ENCODE results near the gene AOPEP. TPM values are rescaled to one million over a fixed set of nuclear protein-coding genes. Genes with fewer than 3 reads are reported as not detected.
A peak's percentile ranks its signal among the peaks of the same experiment; 100 is the strongest.

The AOPEP gene
- total and polyA plus RNA-seq, 9 of the 15 experiments (the other 6 are each of a cell fraction or from before 2014, with no cell fraction given) = 4.5 to 19.3 (median 13.5) TPM

- Histone ChIP-seq H4K20me1 (replicated peaks; ENCODE audit: control insufficient read depth, insufficient read depth, low read length) (no peaks in the 10 kb centered on the region), H3K27ac (ENCODE audit: extremely low read depth, low read depth, low read length) (no peak overlapping the region), H3K4me2 (ENCODE audit: insufficient read depth, low read length) (no peak overlapping the region), H3K4me3 (no peak overlapping the region), H3K9ac (ENCODE audit: insufficient read depth in 1 of 2, low read depth in 2 of 2, low read length in 2 of 2) (no peak overlapping the region), H3K79me2 (ENCODE audit: control insufficient read depth, insufficient read depth, low read length) (no peaks in the 10 kb centered on the region), H3K27me3 (ENCODE audit: control insufficient read depth in 2 of 2, insufficient read depth in 2 of 2, low read length in 2 of 2) (no peaks in the 10 kb centered on the region), H3K9me3 (replicated peaks; ENCODE audit: control insufficient read depth, insufficient read depth, low read depth, low read length) (no peaks in the 10 kb centered on the region), H3K4me1 (replicated peaks in 1 of 2; ENCODE audit: control insufficient read depth in 2 of 2, insufficient read depth in 2 of 2, low read length in 2 of 2) (no peaks in the 10 kb centered on the region; a peak in 2 of 5 replicates), H3K9me1 (ENCODE audit: control insufficient read depth, insufficient read depth, low read length) (no peaks in the 10 kb centered on the region), H3K36me3 (ENCODE audit: control insufficient read depth, insufficient read depth, low read length) (peaks cover 3% of the 10 kb centered on the region; the same call in 1 of the 3 replicates), H2AFZ (ENCODE audit: low read depth, low read length) (no peak overlapping the region)
- FAIRE-seq (no peak), ATAC-seq (no peak), DNase-seq (ENCODE audit: extremely low read depth in 1 of 4, low spot score in 3 of 4) (no peak)
- in situ Hi-C loops (cut with MboI) (no loop called here), intact Hi-C loops (cut with micrococcal nuclease) (no loop called here)
- POLR2A ChIA-PET = no interaction called here
- CTCF ChIA-PET (ENCODE audit: low intra/inter-chr PET ratio) = no interaction called here
- no peak for TF ChIP-seq ZNF174 (CRISPR knock-in tag; IDR thresholded peaks at IDR 0.05)
- no peak for TF ChIP-seq BRD4 (IDR thresholded peaks at IDR 0.05)
- no peak for TF ChIP-seq ID3 (CRISPR knock-in tag; IDR thresholded peaks at IDR 0.05)
- no peak for TF ChIP-seq ID3 (tag; IDR thresholded peaks at IDR 0.05)
- TF ChIP-seq CEBPB (tag; IDR thresholded peaks at IDR 0.05) = peak; percentile 90
- no peak for TF ChIP-seq PURB (CRISPR knock-in tag; IDR thresholded peaks at IDR 0.05; ENCODE audit: low read depth)
- TF ChIP-seq FUS (optimal IDR thresholded peaks at IDR 0.05; ENCODE audit: low read depth, low read length) = no peak
- no peak for TF ChIP-seq CEBPG (CRISPR knock-in tag; IDR thresholded peaks at IDR 0.05)
- TF ChIP-seq CEBPG (tag; conservative IDR thresholded peaks at IDR 0.05 in 1 of 2, IDR thresholded peaks at IDR 0.05 in 1 of 2) = peak; percentile 75 to 90
- BruUV-seq (replicated peaks) = no TSS peak
- WGBS (ENCODE audit: insufficient coverage, low coverage, missing lambda C conversion rate) = 42% methylated on average over 3 of the region's 3 CpGs
These were observed 79.1 kb downstream of the AOPEP start for GRCh38 chr9:94805585-94805984.

Data from K562 (cell line).